ENCODE measurements around the gene RCSD1. TPM values are rescaled to one million over a fixed set of nuclear protein-coding genes. Genes with fewer than 3 reads are reported as not detected.

Gene RCSD1
- total RNA-seq, 1 donor from 2014 or later, result 0.98 TPM

- no peak overlapping the region for H3K4me3 ChIP-seq (ENCODE audit: insufficient read depth, low read depth, low read length)
- no peaks in the 10 kb centered on the region for H3K9me3 ChIP-seq (ENCODE audit: insufficient read depth, low read depth, low read length)
- H3K27me3 ChIP-seq (ENCODE audit: insufficient read depth, low read length), result peaks cover 6% of the 10 kb centered on the region
- Mint-ChIP-seq H3K36me3 (ENCODE audit: low read depth, unreplicated experiment) (no peaks in the 10 kb centered on the region), H3K27me3 (ENCODE audit: low read depth, unreplicated experiment) (peaks cover 21% of the 10 kb centered on the region), H3K27ac (ENCODE audit: unreplicated experiment) (no peak overlapping the region), H3K9me3 (ENCODE audit: unreplicated experiment) (peaks cover under 1% of the 10 kb centered on the region), H3K4me3 (ENCODE audit: unreplicated experiment) (no peak overlapping the region), H3K4me1 (ENCODE audit: low read depth, unreplicated experiment) (peaks cover under 1% of the 10 kb centered on the region)
- DNase-seq (ENCODE audit: low read depth) (no peak), FAIRE-seq (no peak)
- H4K20me1 ChIP-seq (ENCODE audit: insufficient read depth, low read length), result no peaks in the 10 kb centered on the region
- TF ChIP-seq, protein P1, sequence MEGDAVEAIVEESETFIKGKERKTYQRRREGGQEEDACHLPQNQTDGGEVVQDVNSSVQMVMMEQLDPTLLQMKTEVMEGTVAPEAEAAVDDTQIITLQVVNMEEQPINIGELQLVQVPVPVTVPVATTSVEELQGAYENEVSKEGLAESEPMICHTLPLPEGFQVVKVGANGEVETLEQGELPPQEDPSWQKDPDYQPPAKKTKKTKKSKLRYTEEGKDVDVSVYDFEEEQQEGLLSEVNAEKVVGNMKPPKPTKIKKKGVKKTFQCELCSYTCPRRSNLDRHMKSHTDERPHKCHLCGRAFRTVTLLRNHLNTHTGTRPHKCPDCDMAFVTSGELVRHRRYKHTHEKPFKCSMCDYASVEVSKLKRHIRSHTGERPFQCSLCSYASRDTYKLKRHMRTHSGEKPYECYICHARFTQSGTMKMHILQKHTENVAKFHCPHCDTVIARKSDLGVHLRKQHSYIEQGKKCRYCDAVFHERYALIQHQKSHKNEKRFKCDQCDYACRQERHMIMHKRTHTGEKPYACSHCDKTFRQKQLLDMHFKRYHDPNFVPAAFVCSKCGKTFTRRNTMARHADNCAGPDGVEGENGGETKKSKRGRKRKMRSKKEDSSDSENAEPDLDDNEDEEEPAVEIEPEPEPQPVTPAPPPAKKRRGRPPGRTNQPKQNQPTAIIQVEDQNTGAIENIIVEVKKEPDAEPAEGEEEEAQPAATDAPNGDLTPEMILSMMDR (IDR thresholded peaks at IDR 0.05; ENCODE audit: insufficient read depth, low read depth, low read length), result no peak
- no peak for TF ChIP-seq EZH2 (IDR thresholded peaks at IDR 0.05; ENCODE audit: insufficient read depth, low read length)
- no peaks in the 10 kb centered on the region for H3K79me2 ChIP-seq (ENCODE audit: insufficient read depth, low read length)
- H3K36me3 ChIP-seq (ENCODE audit: insufficient read depth, low read length), result no peaks in the 10 kb centered on the region
- no peak overlapping the region for H2AFZ ChIP-seq (ENCODE audit: low read depth, low read length)
- no peak overlapping the region for H3K27ac ChIP-seq (ENCODE audit: low read depth, low read length)
- no peak overlapping the region for H3K4me2 ChIP-seq (ENCODE audit: low read length)
- no peak overlapping the region for H3K9ac ChIP-seq (ENCODE audit: low read length)
- H3K4me1 ChIP-seq (ENCODE audit: insufficient read depth, low read length), result no peaks in the 10 kb centered on the region
These were observed 47.1 kb downstream of the RCSD1 start for GRCh38 chr1:167676916-167677848.

GRCh38 chr1:167678422-167678821 is 48.4 kb downstream of the RCSD1 start:
- H3K4me3 ChIP-seq (ENCODE audit: insufficient read depth, low read depth, low read length), result no peak overlapping the region
- H3K9me3 ChIP-seq (ENCODE audit: insufficient read depth, low read depth, low read length), result no peaks in the 10 kb centered on the region
- no peak overlapping the region for H3K27ac ChIP-seq (ENCODE audit: low read depth, low read length)
- Mint-ChIP-seq H3K4me1 (ENCODE audit: low read depth, unreplicated experiment) (peaks cover 2% of the 10 kb centered on the region), H3K27me3 (ENCODE audit: low read depth, unreplicated experiment) (peaks cover 14% of the 10 kb centered on the region), H3K9me3 (ENCODE audit: unreplicated experiment) (no peaks in the 10 kb centered on the region), H3K27ac (ENCODE audit: unreplicated experiment) (no peak overlapping the region), H3K4me3 (ENCODE audit: unreplicated experiment) (no peak overlapping the region), H3K36me3 (ENCODE audit: low read depth, unreplicated experiment) (no peaks in the 10 kb centered on the region)
- TF ChIP-seq EZH2 (IDR thresholded peaks at IDR 0.05; ENCODE audit: insufficient read depth, low read length), result no peak
- TF ChIP-seq, protein P1 (IDR thresholded peaks at IDR 0.05; ENCODE audit: insufficient read depth, low read depth, low read length), result no peak
- H4K20me1 ChIP-seq (ENCODE audit: insufficient read depth, low read length), result no peaks in the 10 kb centered on the region
- no peak for DNase-seq (ENCODE audit: low read depth)
- H3K36me3 ChIP-seq (ENCODE audit: insufficient read depth, low read length), result no peaks in the 10 kb centered on the region
- no peak overlapping the region for H2AFZ ChIP-seq (ENCODE audit: low read depth, low read length)
- no peaks in the 10 kb centered on the region for H3K4me1 ChIP-seq (ENCODE audit: insufficient read depth, low read length)
- peaks cover 6% of the 10 kb centered on the region for H3K27me3 ChIP-seq (ENCODE audit: insufficient read depth, low read length)
- no peaks in the 10 kb centered on the region for H3K79me2 ChIP-seq (ENCODE audit: insufficient read depth, low read length)
- FAIRE-seq, result no peak
- no peak overlapping the region for H3K4me2 ChIP-seq (ENCODE audit: low read length)
- H3K9ac ChIP-seq (ENCODE audit: low read length), result no peak overlapping the region

GRCh38 chr1:167678838-167679237 is 48.8 kb downstream of the RCSD1 start:
- H3K4me1 Mint-ChIP-seq (ENCODE audit: low read depth, unreplicated experiment), result peaks cover 6% of the 10 kb centered on the region
- peaks cover 3% of the 10 kb centered on the region for H3K4me1 ChIP-seq (ENCODE audit: insufficient read depth, low read length)
- no peak overlapping the region for H3K27ac ChIP-seq (ENCODE audit: low read depth, low read length)
- no peaks in the 10 kb centered on the region for H3K9me3 ChIP-seq (ENCODE audit: insufficient read depth, low read depth, low read length)
- no peak for FAIRE-seq
- H3K9ac ChIP-seq (ENCODE audit: low read length), result no peak overlapping the region
- no peaks in the 10 kb centered on the region for H3K79me2 ChIP-seq (ENCODE audit: insufficient read depth, low read length)
- H2AFZ ChIP-seq (ENCODE audit: low read depth, low read length), result no peak overlapping the region
- H3K27ac Mint-ChIP-seq (ENCODE audit: unreplicated experiment), result no peak overlapping the region
- no peak overlapping the region for H3K4me3 ChIP-seq (ENCODE audit: insufficient read depth, low read depth, low read length)
- no peaks in the 10 kb centered on the region for H4K20me1 ChIP-seq (ENCODE audit: insufficient read depth, low read length)
- H3K4me3 Mint-ChIP-seq (ENCODE audit: unreplicated experiment), result no peak overlapping the region
- no peak overlapping the region for H3K4me2 ChIP-seq (ENCODE audit: low read length)
- TF ChIP-seq, protein P1 (IDR thresholded peaks at IDR 0.05; ENCODE audit: insufficient read depth, low read depth, low read length), result no peak
- no peak for TF ChIP-seq EZH2 (IDR thresholded peaks at IDR 0.05; ENCODE audit: insufficient read depth, low read length)
- no peak for DNase-seq (ENCODE audit: low read depth)
- H3K36me3 Mint-ChIP-seq (ENCODE audit: low read depth, unreplicated experiment), result no peaks in the 10 kb centered on the region
- H3K36me3 ChIP-seq (ENCODE audit: insufficient read depth, low read length), result no peaks in the 10 kb centered on the region
- no peaks in the 10 kb centered on the region for H3K9me3 Mint-ChIP-seq (ENCODE audit: unreplicated experiment)
- peaks cover 10% of the 10 kb centered on the region for H3K27me3 Mint-ChIP-seq (ENCODE audit: low read depth, unreplicated experiment)
- H3K27me3 ChIP-seq (ENCODE audit: insufficient read depth, low read length), result peaks cover 6% of the 10 kb centered on the region

Data from astrocyte (in vitro differentiated cells and primary cell).